ENCODE results near the gene CNOT2. TPM values are rescaled to one million over a fixed set of nuclear protein-coding genes. Genes with fewer than 3 reads are reported as not detected.

CNOT2 gene
- polyA plus RNA-seq, 1 of the 3 experiments (the other 2 are of a cell fraction) = 45.3 TPM

DNA sequence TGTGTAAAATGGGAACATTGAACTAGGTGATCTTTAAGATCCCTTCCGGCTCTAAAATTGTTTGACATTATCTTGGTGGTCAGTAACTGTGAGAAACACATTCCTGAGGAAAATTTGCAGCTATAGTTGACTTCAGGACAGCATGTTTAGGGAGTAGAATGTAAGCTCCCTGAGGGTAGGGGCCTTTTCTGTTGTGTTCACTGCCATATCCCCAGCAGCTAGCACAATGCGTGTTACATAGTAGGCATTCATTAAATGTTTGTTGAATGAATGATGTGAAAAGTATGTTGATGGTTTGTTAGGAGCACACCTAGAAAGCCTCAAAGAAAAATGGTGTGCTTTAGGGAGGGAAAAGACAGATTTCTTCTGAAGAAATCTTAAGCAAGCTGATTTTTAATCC is 84.3 kb downstream of the CNOT2 start:
- CTCF ChIA-PET = interaction anchor here (0.7 to 1.1 kb wide), 2 partner anchors 12 to 16 kb away, joined by 3 to 4 read pairs; no protein-coding TSS in a partner anchor

More for the DNA sequence above, 84.3 kb downstream of the CNOT2 start:
- no peak for DNase-seq
- no peak overlapping the region for H3K27ac ChIP-seq (ENCODE audit: low read depth in 2 of 2, low read length in 1 of 2)
- no peaks in the 10 kb centered on the region; a peak in 2 of 4 replicates for H3K4me1 ChIP-seq (ENCODE audit: control insufficient read depth in 1 of 2, insufficient read depth in 2 of 2, low read depth in 1 of 2, low read length in 1 of 2)
- H3K4me2 ChIP-seq = no peak overlapping the region
- peaks cover 31 to 52% of the 10 kb centered on the region in 2 experiments for H3K36me3 ChIP-seq (replicated peaks in 1 of 2; ENCODE audit: control insufficient read depth in 1 of 2, insufficient read depth in 2 of 2, low read length in 1 of 2)
- H3K9ac ChIP-seq = no peak overlapping the region
- H3K27me3 ChIP-seq (ENCODE audit: insufficient read depth) = no peaks in the 10 kb centered on the region
- WGBS (ENCODE audit: low lambda C conversion rate) = 93% methylated on average over 2 of the region's 2 CpGs
- H3K4me3 ChIP-seq (ENCODE audit: low read depth in 2 of 2, low read length in 1 of 2) = no peak overlapping the region
- TF ChIP-seq NRF1 (IDR thresholded peaks at IDR 0.05; ENCODE audit: low read depth, low read length) (no peak), FOXM1 (IDR thresholded peaks at IDR 0.05; ENCODE audit: low read depth) (no peak), RFX5 (IDR thresholded peaks at IDR 0.05; ENCODE audit: low read length) (no peak), POLR2AphosphoS5 (IDR thresholded peaks at IDR 0.05; ENCODE audit: low read depth, low read length) (no peak), FOSL2 (IDR thresholded peaks at IDR 0.05; ENCODE audit: borderline replicate concordance, low read depth) (no peak), MXI1 (IDR thresholded peaks at IDR 0.05; ENCODE audit: low read depth, low read length) (no peak), GABPA (IDR thresholded peaks at IDR 0.05; ENCODE audit: low read depth) (no peak), ELF1 (IDR thresholded peaks at IDR 0.05) (no peak), TAF1 (IDR thresholded peaks at IDR 0.05; ENCODE audit: borderline replicate concordance, low read depth, low read length) (no peak), NFIC (IDR thresholded peaks at IDR 0.05; ENCODE audit: borderline replicate concordance) (no peak), SMC3 (IDR thresholded peaks at IDR 0.05; ENCODE audit: low read depth, low read length) (no peak), SIN3A (IDR thresholded peaks at IDR 0.05; ENCODE audit: borderline replicate concordance, low read depth, low read length) (no peak), JUND (IDR thresholded peaks at IDR 0.05) (no peak), TCF12 (IDR thresholded peaks at IDR 0.05) (no peak), RCOR1 (IDR thresholded peaks at IDR 0.05; ENCODE audit: low read length) (no peak)
- TF ChIP-seq, protein P1, sequence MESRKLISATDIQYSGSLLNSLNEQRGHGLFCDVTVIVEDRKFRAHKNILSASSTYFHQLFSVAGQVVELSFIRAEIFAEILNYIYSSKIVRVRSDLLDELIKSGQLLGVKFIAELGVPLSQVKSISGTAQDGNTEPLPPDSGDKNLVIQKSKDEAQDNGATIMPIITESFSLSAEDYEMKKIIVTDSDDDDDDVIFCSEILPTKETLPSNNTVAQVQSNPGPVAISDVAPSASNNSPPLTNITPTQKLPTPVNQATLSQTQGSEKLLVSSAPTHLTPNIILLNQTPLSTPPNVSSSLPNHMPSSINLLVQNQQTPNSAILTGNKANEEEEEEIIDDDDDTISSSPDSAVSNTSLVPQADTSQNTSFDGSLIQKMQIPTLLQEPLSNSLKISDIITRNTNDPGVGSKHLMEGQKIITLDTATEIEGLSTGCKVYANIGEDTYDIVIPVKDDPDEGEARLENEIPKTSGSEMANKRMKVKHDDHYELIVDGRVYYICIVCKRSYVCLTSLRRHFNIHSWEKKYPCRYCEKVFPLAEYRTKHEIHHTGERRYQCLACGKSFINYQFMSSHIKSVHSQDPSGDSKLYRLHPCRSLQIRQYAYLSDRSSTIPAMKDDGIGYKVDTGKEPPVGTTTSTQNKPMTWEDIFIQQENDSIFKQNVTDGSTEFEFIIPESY (IDR thresholded peaks at IDR 0.05; ENCODE audit: borderline replicate concordance, low read depth) = no peak
- TF ChIP-seq, protein P2, sequence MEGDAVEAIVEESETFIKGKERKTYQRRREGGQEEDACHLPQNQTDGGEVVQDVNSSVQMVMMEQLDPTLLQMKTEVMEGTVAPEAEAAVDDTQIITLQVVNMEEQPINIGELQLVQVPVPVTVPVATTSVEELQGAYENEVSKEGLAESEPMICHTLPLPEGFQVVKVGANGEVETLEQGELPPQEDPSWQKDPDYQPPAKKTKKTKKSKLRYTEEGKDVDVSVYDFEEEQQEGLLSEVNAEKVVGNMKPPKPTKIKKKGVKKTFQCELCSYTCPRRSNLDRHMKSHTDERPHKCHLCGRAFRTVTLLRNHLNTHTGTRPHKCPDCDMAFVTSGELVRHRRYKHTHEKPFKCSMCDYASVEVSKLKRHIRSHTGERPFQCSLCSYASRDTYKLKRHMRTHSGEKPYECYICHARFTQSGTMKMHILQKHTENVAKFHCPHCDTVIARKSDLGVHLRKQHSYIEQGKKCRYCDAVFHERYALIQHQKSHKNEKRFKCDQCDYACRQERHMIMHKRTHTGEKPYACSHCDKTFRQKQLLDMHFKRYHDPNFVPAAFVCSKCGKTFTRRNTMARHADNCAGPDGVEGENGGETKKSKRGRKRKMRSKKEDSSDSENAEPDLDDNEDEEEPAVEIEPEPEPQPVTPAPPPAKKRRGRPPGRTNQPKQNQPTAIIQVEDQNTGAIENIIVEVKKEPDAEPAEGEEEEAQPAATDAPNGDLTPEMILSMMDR (IDR thresholded peaks at IDR 0.05) = no peak
- TF ChIP-seq, protein P3, sequence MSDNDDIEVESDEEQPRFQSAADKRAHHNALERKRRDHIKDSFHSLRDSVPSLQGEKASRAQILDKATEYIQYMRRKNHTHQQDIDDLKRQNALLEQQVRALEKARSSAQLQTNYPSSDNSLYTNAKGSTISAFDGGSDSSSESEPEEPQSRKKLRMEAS (IDR thresholded peaks at IDR 0.05; ENCODE audit: low read depth) = no peak
- TF ChIP-seq, protein P4, sequence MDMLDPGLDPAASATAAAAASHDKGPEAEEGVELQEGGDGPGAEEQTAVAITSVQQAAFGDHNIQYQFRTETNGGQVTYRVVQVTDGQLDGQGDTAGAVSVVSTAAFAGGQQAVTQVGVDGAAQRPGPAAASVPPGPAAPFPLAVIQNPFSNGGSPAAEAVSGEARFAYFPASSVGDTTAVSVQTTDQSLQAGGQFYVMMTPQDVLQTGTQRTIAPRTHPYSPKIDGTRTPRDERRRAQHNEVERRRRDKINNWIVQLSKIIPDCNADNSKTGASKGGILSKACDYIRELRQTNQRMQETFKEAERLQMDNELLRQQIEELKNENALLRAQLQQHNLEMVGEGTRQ (IDR thresholded peaks at IDR 0.05; ENCODE audit: borderline replicate concordance, low read depth, low read length) = no peak
- H2AFZ ChIP-seq (ENCODE audit: low read depth) = no peak overlapping the region
- H3F3A ChIP-seq (replicated peaks; ENCODE audit: insufficient read depth) = peaks cover 3% of the 10 kb centered on the region
- no peaks in the 10 kb centered on the region for H3K9me2 ChIP-seq
- peaks cover 5% of the 10 kb centered on the region; the same call in 1 of the 2 replicates for H4K20me1 ChIP-seq (ENCODE audit: insufficient read depth)
- POLR2A ChIA-PET = no interaction called here
- H3K79me2 ChIP-seq (ENCODE audit: insufficient read depth) = peaks cover 35% of the 10 kb centered on the region; the same call in 1 of the 2 replicates
- H3K9me3 ChIP-seq = no peaks in the 10 kb centered on the region

All from SK-N-SH (cell line).